ENCODE results near the gene STXBP2. TPM values are rescaled to one million over a fixed set of nuclear protein-coding genes. Genes with fewer than 3 reads are reported as not detected.

STXBP2 gene
- total RNA-seq, 5 donors from 2014 or later (not counting 1 experiment from before 2014, with no cell fraction given) = 185 to 229 (median 228) TPM

GRCh38 chr19:7681340-7682174 lies 44.6 kb downstream of the STXBP2 start:
- Histone ChIP-seq H3K4me3 (ENCODE audit: control insufficient read depth in 1 of 2, extremely low read depth in 1 of 2, low read length in 1 of 2) (peak overlapping the region; percentile 86 to 100), H3K9me3 (no peaks in the 10 kb centered on the region), H3K27ac (ENCODE audit: low read length) (peak overlapping the region; percentile 78), H3K27me3 (replicated peaks in 1 of 2; ENCODE audit: control insufficient read depth in 2 of 2, extremely low read depth in 1 of 2, insufficient read depth in 2 of 2, low read length in 1 of 2) (peaks cover 0 to 27% of the 10 kb centered on the region in 2 experiments), H3K4me1 (ENCODE audit: control insufficient read depth in 1 of 2, extremely low read depth in 1 of 2, insufficient read depth in 2 of 2, low read length in 2 of 2) (peaks cover 18 to 43% of the 10 kb centered on the region in 2 experiments), H3K36me3 (ENCODE audit: control insufficient read depth in 2 of 2, extremely low read depth in 1 of 2, insufficient read depth in 1 of 2, low read length in 1 of 2) (peaks cover 8 to 16% of the 10 kb centered on the region in 2 donors)
- no peaks in the 10 kb centered on the region for H3K9me3 Mint-ChIP-seq
- ChIA-PET POLR2A (interaction anchor here in 1 of 2 donors (0.5 to 0.7 kb wide), 2 partner anchors 23 to 469 kb away, joined by 4 to 5 read pairs; no protein-coding TSS in a partner anchor), CTCF (interaction anchor here in 1 of 2 donors (0.6 to 1.7 kb wide), 17 partner anchors 13 to 222 kb away, joined by 3 to 24 read pairs (median 3); partner anchors contain the start of genes MAP2K7, PET100, RETN and XAB2)
- peaks cover 12% of the 10 kb centered on the region for H3K36me3 Mint-ChIP-seq
- 15% methylated on average over 29 of the region's 43 CpGs for WGBS (ENCODE audit: insufficient coverage)
- peaks cover 10 to 22% of the 10 kb centered on the region in 2 donors for H3K27me3 Mint-ChIP-seq
- peak overlapping the region; percentile 85 to 92 (median 87) for H3K4me3 Mint-ChIP-seq
- ATAC-seq (replicated peaks in 1 of 4) (peak; percentile 52 to 61 (median 58)), DNase-seq (peak; percentile 64 to 91 (median 80))
- peaks cover 30 to 48% (median 35%) of the 10 kb centered on the region in 3 donors for H3K4me1 Mint-ChIP-seq
- peak overlapping the region; percentile 86 to 89 for H3K27ac Mint-ChIP-seq

DNA sequence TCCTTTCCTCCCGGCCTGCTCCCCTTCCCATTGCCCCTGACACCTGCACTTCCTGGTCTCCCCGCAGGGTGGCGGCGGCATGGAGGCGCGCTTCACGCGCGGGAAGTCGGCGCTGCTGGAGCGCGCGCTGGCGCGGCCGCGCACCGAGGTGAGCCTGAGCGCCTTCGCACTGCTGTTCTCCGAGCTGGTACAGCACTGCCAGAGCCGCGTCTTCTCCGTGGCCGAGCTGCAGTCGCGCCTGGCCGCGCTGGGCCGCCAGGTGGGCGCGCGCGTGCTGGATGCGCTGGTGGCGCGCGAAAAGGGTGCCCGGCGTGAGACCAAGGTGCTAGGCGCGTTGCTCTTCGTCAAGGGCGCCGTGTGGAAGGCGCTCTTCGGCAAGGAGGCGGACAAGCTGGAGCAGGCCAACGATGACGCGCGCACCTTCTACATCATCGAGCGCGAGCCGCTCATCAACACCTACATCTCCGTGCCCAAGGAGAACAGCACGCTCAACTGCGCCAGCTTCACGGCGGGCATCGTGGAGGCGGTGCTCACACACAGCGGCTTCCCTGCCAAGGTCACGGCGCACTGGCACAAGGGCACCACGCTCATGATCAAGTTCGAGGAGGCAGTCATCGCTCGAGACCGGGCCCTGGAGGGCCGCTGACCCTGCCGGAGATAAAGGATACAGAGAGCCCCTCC lies 45.4 kb downstream of the STXBP2 start:
- Mint-ChIP-seq H3K9me3 (no peaks in the 10 kb centered on the region), H3K27ac (peak overlapping the region in 1 of 2 donors; percentile 86), H3K4me3 (peak overlapping the region; percentile 85 to 92 (median 87)), H3K36me3 (peaks cover 12% of the 10 kb centered on the region), H3K27me3 (peaks cover 4 to 15% of the 10 kb centered on the region in 2 donors), H3K4me1 (peaks cover 24 to 40% (median 27%) of the 10 kb centered on the region in 3 donors)
- Histone ChIP-seq H3K27me3 (replicated peaks in 1 of 2; ENCODE audit: control insufficient read depth in 2 of 2, extremely low read depth in 1 of 2, insufficient read depth in 2 of 2, low read length in 1 of 2) (peaks cover 0 to 19% of the 10 kb centered on the region in 2 experiments), H3K36me3 (ENCODE audit: control insufficient read depth in 2 of 2, extremely low read depth in 1 of 2, insufficient read depth in 1 of 2, low read length in 1 of 2) (peaks cover 8 to 16% of the 10 kb centered on the region in 2 donors), H3K9me3 (no peaks in the 10 kb centered on the region), H3K4me1 (ENCODE audit: control insufficient read depth in 1 of 2, extremely low read depth in 1 of 2, insufficient read depth in 2 of 2, low read length in 2 of 2) (peaks cover 14 to 37% of the 10 kb centered on the region in 2 experiments), H3K4me3 (ENCODE audit: control insufficient read depth in 1 of 2, extremely low read depth in 1 of 2, low read length in 1 of 2) (peak overlapping the region; percentile 86 to 100), H3K27ac (ENCODE audit: low read length) (peak overlapping the region; percentile 78)
- WGBS (ENCODE audit: insufficient coverage) = 96% methylated on average over 74 of the region's 74 CpGs
- ChIA-PET CTCF (no interaction called here), POLR2A (no interaction called here)
- DNase-seq (no peak), ATAC-seq (replicated peaks in 1 of 4) (no peak)

DNA sequence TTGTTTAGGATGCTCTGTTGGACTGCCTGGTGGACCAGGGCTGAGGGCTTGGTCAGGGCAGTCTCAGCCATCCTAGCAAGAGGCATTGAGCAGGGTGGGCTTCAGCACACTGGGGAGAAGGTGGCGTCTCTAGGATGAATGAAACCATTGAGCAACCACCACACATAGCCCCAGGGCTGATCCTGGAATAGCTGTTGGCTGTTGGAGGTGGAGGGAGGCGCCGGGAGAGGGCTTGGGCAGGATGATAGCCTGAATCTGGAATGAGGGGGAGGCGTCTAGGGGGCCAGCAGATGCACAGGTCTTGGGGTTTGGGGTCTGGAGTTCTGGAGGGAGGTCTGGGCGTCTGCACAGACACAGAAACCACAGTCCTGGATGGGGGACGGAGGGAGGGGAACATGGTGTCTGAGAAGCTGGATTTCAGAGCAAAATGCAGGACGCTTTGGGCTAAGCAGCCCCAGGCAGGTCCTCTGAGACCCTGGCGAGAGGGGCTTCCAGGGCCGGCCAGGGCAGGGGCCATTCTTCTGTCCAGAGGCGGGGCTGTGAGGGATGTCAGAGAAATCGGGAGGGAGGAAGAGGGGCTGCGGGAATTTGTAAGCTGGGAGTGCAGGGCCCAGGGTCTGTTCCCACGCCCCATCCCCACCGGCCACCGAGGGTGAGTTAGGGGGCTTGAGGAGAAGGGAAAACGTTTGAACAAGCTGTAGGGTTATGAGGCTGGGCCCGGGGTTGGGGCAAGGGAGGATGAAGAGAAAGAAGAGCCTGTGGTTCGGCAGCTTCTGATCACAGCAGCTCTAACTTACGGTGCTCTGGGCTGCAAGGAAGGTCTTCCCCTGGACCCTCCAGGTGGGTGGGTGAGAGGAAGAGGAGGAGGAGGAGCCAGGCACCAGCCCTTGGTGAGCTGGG lies 48.9 kb downstream of the STXBP2 start:
- POLR2A ChIA-PET = no interaction called here

DNA sequence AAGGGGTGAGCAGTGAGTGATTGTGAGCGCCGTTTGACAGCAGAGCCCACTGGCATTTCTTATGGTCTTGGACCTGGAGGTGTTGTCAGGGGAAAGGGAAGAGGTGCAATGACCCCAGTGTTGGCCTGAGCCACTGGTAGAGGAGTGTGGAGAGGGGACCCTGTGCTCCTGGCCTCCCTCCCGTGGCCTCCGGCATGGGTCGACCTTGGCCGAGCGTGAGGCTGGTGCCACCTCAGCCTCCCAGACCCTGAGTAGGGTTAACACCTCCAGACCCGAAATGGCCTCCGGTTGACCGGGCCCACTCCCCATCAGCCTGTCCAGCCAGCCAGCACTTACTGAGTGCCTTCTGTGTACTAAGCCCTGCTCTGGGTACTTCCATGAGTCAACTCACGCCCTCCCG lies 50.3 kb downstream of the STXBP2 start:
- H3K9me3 Mint-ChIP-seq = no peaks in the 10 kb centered on the region
- H3K4me1 Mint-ChIP-seq = peaks cover 5 to 12% (median 6%) of the 10 kb centered on the region in 3 donors
- ATAC-seq (replicated peaks in 1 of 4) (no peak), DNase-seq (no peak)
- 91% methylated on average over 9 of the region's 12 CpGs for WGBS (ENCODE audit: insufficient coverage)
- no peaks in the 10 kb centered on the region for H3K9me3 ChIP-seq
- no peak overlapping the region for H3K27ac ChIP-seq (ENCODE audit: low read length)
- H3K27ac Mint-ChIP-seq = no peak overlapping the region
- H3K4me1 ChIP-seq (ENCODE audit: control insufficient read depth in 1 of 2, extremely low read depth in 1 of 2, insufficient read depth in 2 of 2, low read length in 2 of 2) = peaks cover 0 to 33% of the 10 kb centered on the region in 2 experiments
- H3K36me3 Mint-ChIP-seq = peaks cover 12% of the 10 kb centered on the region
- no peak overlapping the region for H3K4me3 ChIP-seq (ENCODE audit: control insufficient read depth in 1 of 2, extremely low read depth in 1 of 2, low read length in 1 of 2)
- H3K4me3 Mint-ChIP-seq = no peak overlapping the region
- peaks cover 8 to 16% of the 10 kb centered on the region in 2 donors for H3K36me3 ChIP-seq (ENCODE audit: control insufficient read depth in 2 of 2, extremely low read depth in 1 of 2, insufficient read depth in 1 of 2, low read length in 1 of 2)
- POLR2A ChIA-PET = no interaction called here
- H3K27me3 Mint-ChIP-seq = no peaks in the 10 kb centered on the region
- H3K27me3 ChIP-seq (replicated peaks in 1 of 2; ENCODE audit: control insufficient read depth in 2 of 2, extremely low read depth in 1 of 2, insufficient read depth in 2 of 2, low read length in 1 of 2) = peaks cover 0 to 20% of the 10 kb centered on the region in 2 experiments
- CTCF ChIA-PET = no interaction called here

More for the DNA sequence above, 48.9 kb downstream of the STXBP2 start:
- no peaks in the 10 kb centered on the region for H3K9me3 ChIP-seq
- 82% methylated on average over 15 of the region's 19 CpGs for WGBS (ENCODE audit: insufficient coverage)
- no peak overlapping the region for H3K4me3 Mint-ChIP-seq
- no peak for ATAC-seq (replicated peaks in 1 of 4)
- DNase-seq = no peak
- H3K4me1 Mint-ChIP-seq = peaks cover 9 to 17% (median 12%) of the 10 kb centered on the region in 3 donors
- no peak overlapping the region for H3K27ac ChIP-seq (ENCODE audit: low read length)
- no peaks in the 10 kb centered on the region for H3K27me3 Mint-ChIP-seq
- H3K27me3 ChIP-seq (replicated peaks in 1 of 2; ENCODE audit: control insufficient read depth in 2 of 2, extremely low read depth in 1 of 2, insufficient read depth in 2 of 2, low read length in 1 of 2) = peaks cover 0 to 20% of the 10 kb centered on the region in 2 experiments
- CTCF ChIA-PET = interaction anchor here in 1 of 2 donors (0.5 to 1.0 kb wide), 2 partner anchors 118 to 164 kb away, joined by 3 to 8 read pairs; no protein-coding TSS in a partner anchor
- H3K36me3 Mint-ChIP-seq = peaks cover 12% of the 10 kb centered on the region
- H3K9me3 Mint-ChIP-seq = no peaks in the 10 kb centered on the region
- peaks cover 2 to 37% of the 10 kb centered on the region in 2 experiments for H3K4me1 ChIP-seq (ENCODE audit: control insufficient read depth in 1 of 2, extremely low read depth in 1 of 2, insufficient read depth in 2 of 2, low read length in 2 of 2)
- peaks cover 8 to 16% of the 10 kb centered on the region in 2 donors for H3K36me3 ChIP-seq (ENCODE audit: control insufficient read depth in 2 of 2, extremely low read depth in 1 of 2, insufficient read depth in 1 of 2, low read length in 1 of 2)
- H3K27ac Mint-ChIP-seq = peak overlapping the region; percentile 39 to 76
- H3K4me3 ChIP-seq (ENCODE audit: control insufficient read depth in 1 of 2, extremely low read depth in 1 of 2, low read length in 1 of 2) = no peak overlapping the region

- Mint-ChIP-seq H3K36me3 (peaks cover 7% of the 10 kb centered on the region), H3K27ac (no peak overlapping the region), H3K4me3 (no peak overlapping the region), H3K9me3 (no peaks in the 10 kb centered on the region), H3K27me3 (no peaks in the 10 kb centered on the region), H3K4me1 (peaks cover 2 to 7% (median 6%) of the 10 kb centered on the region in 3 donors)
- H3K9me3 ChIP-seq = no peaks in the 10 kb centered on the region
- ChIA-PET POLR2A (no interaction called here), CTCF (no interaction called here)
- H3K4me1 ChIP-seq (ENCODE audit: control insufficient read depth in 1 of 2, extremely low read depth in 1 of 2, insufficient read depth in 2 of 2, low read length in 2 of 2) = peaks cover 0 to 42% of the 10 kb centered on the region in 2 experiments
- H3K27ac ChIP-seq (ENCODE audit: low read length) = no peak overlapping the region
- peaks cover 0 to 20% of the 10 kb centered on the region in 2 experiments for H3K27me3 ChIP-seq (replicated peaks in 1 of 2; ENCODE audit: control insufficient read depth in 2 of 2, extremely low read depth in 1 of 2, insufficient read depth in 2 of 2, low read length in 1 of 2)
- DNase-seq (no peak), ATAC-seq (replicated peaks in 1 of 4) (no peak)
- WGBS (ENCODE audit: insufficient coverage) = 58% methylated on average over 20 of the region's 23 CpGs
- peaks cover 0 to 3% of the 10 kb centered on the region in 2 donors for H3K36me3 ChIP-seq (ENCODE audit: control insufficient read depth in 2 of 2, extremely low read depth in 1 of 2, insufficient read depth in 1 of 2, low read length in 1 of 2)
- H3K4me3 ChIP-seq (ENCODE audit: control insufficient read depth in 1 of 2, extremely low read depth in 1 of 2, low read length in 1 of 2) = no peak overlapping the region
These were observed 52.3 kb downstream of the STXBP2 start for GRCh38 chr19:7689165-7689564.

Data from T-cell (primary cell).